HG02571 (cell line): ENCODE measurements around the gene CREBBP.

Experiments
- ATAC-seq: cut with Tn5 transposase; IDR thresholded peaks from one replicate; pipeline ENCODE4 v1.9.1; 2021; ENCODE audit warnings: mild to moderate bottlenecking, moderate library complexity; ENCODE audit not compliant: unreplicated experiment

The CREBBP gene

GRCh38 chr16:3825103-3825502, 55.4 kb downstream of the CREBBP start:
- no peak for ATAC-seq

DNA sequence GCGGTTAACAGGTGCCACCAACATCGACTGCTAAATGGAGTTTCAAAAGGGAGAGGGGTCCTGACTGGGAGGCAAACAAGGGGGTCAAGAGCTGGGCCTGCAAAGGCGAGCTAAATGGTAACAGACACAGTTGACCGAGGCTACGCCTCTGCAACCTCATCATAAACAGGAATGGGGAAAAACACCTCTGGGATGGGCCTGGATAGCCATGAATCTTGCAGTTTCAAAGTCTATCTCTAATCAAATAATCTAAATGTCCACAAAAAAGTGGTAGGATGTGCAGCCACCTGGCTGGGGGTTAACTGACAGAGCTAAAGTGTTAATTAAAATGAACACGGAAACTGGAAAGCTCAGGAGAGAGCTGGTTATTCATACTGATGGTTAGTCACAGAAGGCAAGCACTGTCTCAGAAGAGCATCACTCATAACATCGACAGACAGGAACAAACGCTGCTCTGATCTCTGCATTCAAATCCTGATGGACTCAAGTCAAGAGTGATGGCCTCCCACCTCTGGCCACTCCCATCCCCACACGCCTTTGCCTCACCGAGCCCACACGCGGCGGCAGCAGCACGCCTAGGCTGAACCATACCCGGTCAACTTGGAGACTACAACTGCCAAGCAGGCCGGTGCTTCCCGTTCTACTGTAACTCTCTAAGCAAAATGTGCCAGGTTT, 56.3 kb downstream of the CREBBP start:
- ATAC-seq, result no peak

GRCh38 chr16:3823427-3823826, 57.1 kb downstream of the CREBBP start:
- no peak for ATAC-seq

DNA sequence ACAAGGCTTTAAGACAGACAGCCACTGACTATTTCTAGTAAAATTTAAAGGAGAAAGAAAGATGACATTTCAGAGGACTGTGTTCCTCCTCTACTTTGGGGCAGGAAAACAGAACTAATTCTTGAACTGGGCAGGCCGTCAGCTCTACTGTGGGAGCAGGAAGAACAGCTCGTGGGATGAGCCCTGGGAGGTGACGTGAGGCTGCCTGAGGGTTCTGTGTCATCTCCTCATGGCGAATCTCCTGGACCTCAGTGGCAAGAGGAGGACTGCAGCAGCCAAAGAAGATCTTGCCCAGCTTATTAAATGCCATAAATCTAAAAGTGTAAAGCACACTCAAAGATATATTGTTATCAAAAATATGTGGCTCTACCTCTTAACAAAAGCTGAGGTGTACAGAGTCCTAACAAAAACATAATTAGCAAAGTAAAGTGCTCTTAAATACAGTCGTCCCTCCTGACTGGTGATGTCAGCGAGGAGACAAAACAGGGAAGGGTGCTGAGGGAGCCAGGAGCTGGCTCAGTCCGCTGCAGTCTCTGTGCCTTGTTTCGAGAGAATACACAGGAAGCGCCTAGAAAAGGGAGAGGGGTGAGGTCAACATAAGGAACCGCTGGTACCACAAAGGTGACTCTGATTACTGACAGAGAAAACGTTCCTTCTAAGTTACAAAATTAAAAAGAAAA, 58.0 kb downstream of the CREBBP start:
- ATAC-seq, result no peak

GRCh38 chr16:3821184-3821583, 59.3 kb downstream of the CREBBP start:
- no peak for ATAC-seq

DNA sequence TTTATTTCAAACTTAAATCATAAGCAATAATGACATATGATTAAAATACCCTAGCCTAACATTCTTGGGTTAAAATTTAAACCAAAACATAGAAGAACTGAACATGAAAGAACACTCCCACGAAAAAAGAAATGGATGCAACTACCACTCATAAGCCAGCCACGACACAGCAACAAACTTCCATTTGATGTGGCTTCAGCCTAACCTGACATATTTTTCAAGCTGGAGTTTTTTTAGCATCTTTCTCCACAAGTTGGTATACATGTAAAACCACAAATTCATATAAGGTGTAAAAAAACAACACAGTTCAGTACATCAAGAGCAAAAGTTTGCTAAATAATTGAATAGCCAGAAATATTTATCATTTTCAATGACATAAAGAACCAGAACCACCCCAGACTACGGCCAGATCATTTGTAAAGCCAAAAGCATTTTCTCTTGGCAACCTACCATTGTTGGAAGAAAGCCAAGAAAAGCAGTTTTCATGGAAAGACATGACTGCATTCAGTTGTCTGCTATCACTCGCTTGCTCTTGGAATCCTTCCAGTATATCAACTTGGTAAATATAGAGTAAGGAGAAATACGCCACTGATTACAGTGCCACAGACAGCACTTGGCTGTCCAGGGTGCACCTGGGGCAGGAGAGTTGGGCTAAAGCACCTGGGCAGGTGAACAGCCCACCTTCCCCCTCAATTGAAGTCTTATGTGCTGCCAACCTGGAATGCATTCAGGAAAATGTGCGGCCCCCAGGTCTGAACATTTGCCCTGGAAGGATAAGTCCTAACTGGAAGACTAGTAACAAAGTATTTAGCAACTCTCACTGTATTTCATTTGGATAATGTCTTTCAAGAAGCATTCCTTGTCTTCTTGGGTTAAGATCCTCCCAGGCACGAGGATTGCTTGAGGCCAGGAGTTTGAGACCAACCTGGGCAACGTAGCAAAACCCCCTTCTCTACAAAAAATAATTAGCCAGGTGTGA, 60.5 kb downstream of the CREBBP start:
- ATAC-seq, result no peak

DNA sequence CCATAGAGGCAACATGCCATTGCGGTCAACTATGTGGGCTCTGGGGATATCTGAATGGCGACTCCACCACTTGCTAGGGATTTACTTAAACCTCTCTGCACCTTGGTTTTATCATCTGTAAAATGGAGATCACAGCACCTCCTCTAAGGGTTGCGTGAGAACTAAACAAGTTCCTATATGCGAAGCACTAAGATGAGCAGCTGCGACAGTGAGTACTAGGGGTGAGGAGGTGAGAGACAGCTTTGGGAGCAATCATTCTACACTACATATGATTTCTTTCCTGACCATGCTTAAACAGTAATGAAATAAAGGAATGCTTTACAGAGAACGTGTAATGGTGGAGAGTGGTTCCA, 61.4 kb downstream of the CREBBP start:
- ATAC-seq, result no peak

DNA sequence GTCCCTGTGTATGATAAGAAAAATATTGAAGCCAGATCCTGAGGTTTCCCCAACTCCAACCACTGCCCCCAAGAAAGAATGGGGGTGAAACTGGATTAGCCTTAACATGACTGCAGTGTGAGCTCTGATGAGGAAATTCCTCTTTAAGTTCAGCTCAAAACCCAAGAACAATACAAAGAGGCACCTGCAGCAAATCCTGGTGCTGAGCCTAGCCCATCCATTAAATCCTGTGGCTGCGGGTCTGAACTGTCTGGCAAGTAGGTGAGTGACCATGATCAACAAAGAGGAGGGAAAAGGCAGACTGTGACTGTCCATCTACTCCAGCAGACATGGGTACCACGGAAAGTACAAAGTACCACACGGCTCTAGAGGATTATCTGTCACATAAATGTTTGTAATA, 64.2 kb downstream of the CREBBP start:
- no peak for ATAC-seq

GRCh38 chr16:3814755-3815154, 65.8 kb downstream of the CREBBP start:
- no peak for ATAC-seq

DNA sequence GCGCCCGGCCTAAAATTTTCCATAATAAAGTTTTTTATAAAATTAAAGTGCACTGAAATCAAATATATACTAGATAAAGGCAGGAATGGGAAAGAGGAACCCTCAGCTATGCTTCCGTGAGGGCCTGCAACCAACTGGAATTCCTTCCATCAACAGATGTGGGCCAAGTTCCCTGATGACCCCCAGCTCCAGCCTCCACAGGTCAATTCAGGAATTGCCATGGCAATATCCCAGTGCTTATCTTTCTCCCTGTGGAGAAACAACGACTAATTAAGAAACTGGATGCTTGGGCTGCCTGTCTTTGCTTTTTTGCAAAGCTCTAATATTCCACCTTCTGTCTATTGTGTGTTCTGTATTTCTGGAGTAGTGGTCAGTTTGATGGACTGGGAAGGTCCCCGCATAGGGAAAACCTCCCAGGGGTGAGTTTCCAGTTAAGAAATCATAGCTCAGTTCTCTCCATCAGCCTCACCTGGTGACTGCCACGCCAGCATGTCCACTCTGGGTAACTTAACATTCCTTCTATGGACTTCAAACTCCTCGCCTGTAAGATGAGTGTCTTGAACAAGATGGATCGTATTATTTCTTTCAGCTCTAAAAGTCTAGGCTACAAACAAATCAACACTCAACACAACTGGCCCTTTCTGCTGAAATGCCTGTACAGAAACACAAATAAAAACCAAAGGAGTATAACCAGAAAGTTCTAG, 67.9 kb downstream of the CREBBP start:
- no peak for ATAC-seq

DNA sequence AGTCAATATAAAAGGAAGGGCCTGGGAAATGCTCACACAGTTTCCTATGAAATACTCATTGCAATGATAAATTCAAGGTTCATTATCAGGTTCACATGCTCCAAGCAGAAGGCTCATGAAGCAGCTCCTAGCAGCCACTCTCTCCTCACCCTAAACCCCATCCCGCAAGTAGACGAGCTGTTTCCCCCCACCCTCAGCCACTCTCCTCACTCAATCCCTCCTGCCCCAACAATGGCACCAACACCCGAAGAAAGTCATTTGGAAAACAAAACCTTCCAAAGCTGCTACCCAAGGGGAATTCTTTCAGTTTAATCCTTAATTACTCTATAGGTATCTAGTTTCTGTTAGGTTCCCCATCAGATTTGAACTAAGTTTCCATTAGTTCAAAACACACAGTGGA, 69.7 kb downstream of the CREBBP start:
- no peak for ATAC-seq

DNA sequence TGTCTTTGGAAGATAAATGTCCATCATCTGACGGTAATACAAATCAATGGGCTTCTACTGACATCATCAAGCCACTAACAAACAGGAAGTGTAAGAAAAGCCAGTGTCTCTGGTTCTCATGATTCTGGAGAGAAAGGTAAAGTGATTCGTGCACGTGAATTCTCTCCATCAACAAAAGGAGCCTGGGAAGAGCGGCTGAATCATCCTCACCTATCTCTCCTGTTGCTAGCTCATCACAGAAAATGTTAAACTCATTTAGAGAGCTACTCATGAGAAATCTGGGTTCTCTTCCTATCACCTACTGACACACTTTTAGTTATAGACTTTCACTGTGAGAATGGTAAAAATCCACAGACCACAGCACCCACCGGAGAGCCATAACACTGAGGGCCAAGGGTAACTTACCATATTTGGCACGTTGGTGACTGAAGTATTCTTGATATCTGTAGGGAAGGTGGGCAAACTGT, 70.3 kb downstream of the CREBBP start:
- no peak for ATAC-seq

DNA sequence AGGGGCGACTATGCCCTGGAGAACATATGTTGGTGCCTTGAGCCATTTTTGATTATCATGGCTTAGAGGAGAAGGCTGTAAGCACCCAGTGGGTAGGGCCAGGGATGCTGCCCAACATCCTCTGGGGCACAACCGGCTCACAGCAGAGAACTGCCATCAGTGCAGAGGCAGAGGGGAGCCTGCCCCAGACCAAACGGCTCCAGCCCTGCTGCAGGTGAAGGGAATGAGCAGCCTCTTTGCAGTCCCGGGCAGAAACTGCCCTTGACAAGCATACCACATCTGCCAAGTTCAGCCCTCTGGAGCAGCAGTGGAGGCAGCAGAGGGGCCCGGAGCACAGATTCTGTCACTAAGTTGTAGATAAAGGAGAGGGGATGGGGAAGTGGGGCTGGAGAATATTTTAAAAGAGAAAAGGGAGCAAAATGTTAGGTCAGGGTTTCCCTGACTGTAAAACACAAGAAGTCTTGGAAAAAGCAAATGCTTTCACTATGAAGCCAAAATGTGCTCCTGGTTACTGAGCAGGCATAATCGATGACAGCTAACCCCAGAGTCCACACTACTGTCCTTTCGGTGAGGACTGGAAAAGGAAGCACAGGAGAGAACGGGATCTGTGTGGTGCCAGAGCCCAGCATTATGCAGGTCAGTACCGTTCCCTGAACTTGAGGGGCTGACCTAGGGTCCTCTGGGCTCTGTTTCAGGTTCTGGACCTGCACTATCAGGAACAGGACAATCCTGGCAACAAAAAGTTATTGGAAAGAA, 72.0 kb downstream of the CREBBP start:
- no peak for ATAC-seq

- no peak for ATAC-seq
Observed at GRCh38 chr16:3807425-3808123, 72.9 kb downstream of the CREBBP start.

GRCh38 chr16:3804426-3805016, 76.0 kb downstream of the CREBBP start:
- no peak for ATAC-seq

DNA sequence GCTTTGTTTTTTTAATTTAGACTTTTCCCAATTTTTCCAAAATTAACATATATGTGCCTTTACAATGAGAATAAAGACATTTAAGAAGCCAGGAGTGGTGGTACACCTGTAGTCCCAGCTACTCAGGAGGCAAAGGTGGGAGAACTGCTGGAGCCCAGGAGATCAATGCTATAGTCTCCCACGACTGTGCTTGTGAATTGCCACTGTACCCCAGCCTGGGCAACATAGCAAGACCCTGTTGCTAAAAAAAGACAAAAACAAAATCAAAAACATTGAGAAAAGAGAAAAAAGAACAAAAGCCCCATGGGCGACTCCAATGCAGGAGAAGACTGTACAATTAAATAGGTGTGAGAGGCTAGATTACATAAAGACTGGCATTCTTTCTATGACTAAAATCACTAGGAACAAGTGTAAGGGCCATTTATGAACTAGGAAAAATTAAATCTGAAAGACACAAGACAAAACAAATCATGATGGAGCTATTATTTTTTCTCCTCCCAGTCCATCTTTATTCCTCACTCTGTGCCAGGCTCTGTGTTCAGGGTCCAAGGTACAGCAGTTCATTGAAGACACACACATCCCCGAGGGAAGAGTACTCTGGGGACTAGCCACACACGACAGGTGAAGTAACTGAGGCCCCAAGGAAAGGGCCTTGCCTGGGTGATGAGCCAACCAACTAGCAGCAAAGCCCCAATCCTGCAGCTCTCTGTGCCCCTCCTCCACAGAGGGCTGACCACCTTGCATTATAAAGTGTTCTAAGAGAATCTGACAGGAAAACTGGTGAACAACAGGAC, 79.8 kb downstream of the CREBBP start:
- no peak for ATAC-seq

- no peak for ATAC-seq
Observed at GRCh38 chr16:3800019-3800418, 80.5 kb downstream of the CREBBP start.

DNA sequence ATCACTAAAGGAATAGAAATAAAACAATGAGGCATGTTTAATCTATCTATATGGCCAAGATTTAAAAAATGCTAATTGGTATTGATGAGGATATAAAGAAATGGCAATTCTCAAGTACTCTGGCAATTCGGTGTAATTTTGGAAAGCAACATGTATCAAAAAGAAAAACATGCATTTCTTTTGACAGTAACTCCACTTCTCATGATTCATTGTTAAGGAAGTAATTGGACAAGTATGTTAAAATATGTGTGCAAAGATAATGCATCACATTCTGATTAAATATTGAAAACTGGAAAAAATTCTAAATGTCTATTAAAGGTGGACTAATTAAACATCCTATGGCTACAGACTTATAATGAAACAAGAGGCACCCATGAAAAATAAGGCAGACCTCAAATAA, 81.2 kb downstream of the CREBBP start:
- ATAC-seq, result no peak
